Keratinocyte (primary cell): Measurements from ENCODE around the gene THG1L.

Source experiments
- EZH2 ChIP-seq: IDR thresholded peaks from one replicate; pipeline ENCODE4 v1.6.1; 2012; ENCODE audit warnings: inconsistent platforms, mild to moderate bottlenecking, low read length, moderate library complexity
- TF ChIP-seq, protein P1 (sequence below), 3 experiments: IDR thresholded peaks in 1 of 3; conservative IDR thresholded peaks in 1 of 3; optimal IDR thresholded peaks in 1 of 3; 2 replicates in 2 of 3; 3 replicates in 1 of 3; pipeline versions ENCODE3 to v1.5.1; 2011; ENCODE audit warnings: low read length in 3 of 3, mild to moderate bottlenecking in 3 of 3, moderate library complexity in 2 of 3, control low read depth in 1 of 3, inconsistent platforms in 1 of 3; ENCODE audit not compliant: insufficient read depth in 2 of 3; ENCODE audit errors: extremely low read depth in 1 of 3

DNA sequence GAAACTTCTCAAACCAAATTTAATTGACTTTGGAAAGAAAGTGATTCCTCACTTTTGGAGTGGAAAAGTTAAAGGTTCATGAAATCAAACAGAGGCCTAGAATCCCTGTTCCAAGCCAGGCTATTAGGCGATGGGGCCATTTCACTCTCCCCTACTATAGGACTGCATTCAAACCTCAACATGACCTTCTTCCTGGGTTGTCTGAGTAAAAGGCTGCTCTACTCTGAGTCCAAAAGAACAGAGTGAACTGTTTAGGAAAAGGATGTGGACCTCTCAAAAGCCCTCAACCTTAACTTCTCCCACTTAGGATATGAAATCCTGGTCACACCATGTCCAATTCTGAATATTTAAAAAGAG lies 44.0 kb upstream of the THG1L start:
- TF ChIP-seq, protein P1, sequence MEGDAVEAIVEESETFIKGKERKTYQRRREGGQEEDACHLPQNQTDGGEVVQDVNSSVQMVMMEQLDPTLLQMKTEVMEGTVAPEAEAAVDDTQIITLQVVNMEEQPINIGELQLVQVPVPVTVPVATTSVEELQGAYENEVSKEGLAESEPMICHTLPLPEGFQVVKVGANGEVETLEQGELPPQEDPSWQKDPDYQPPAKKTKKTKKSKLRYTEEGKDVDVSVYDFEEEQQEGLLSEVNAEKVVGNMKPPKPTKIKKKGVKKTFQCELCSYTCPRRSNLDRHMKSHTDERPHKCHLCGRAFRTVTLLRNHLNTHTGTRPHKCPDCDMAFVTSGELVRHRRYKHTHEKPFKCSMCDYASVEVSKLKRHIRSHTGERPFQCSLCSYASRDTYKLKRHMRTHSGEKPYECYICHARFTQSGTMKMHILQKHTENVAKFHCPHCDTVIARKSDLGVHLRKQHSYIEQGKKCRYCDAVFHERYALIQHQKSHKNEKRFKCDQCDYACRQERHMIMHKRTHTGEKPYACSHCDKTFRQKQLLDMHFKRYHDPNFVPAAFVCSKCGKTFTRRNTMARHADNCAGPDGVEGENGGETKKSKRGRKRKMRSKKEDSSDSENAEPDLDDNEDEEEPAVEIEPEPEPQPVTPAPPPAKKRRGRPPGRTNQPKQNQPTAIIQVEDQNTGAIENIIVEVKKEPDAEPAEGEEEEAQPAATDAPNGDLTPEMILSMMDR (optimal IDR thresholded peaks at IDR 0.05 in 1 of 3, IDR thresholded peaks at IDR 0.05 in 1 of 3, conservative IDR thresholded peaks at IDR 0.05 in 1 of 3; ENCODE audit: extremely low read depth in 1 of 3, insufficient read depth in 2 of 3, low read length in 3 of 3): no peak
- TF ChIP-seq EZH2: no peak
